A549 (cell line): Measurements from ENCODE around the gene ASIC1. TPM values are rescaled to one million over a fixed set of nuclear protein-coding genes. Genes with fewer than 3 reads are reported as not detected.

Experiments
- ATAC-seq, 2 experiments: fragments of 200-7000 bp in 1 of 2; fragments of >200 bp in 1 of 2; cut with Nextera tagmentation in 1 of 2; cut with Tn5 transposase in 1 of 2; 3 replicates each; pipeline versions ENCODE4 v1.8.0 to v1.9.1; 2018 to 2020; ENCODE audit warnings: mild to moderate bottlenecking in 1 of 2, moderate library complexity in 1 of 2
- CTCF ChIA-PET: fragments of 300-600 bp; sonication (Branson Sonifier 250); formaldehyde crosslinking; extraction: SDS; loops from one replicate; lab custom pipeline; 2021; ENCODE audit warnings: antibody characterized with exemption, inconsistent platforms; lab: Yijun Ruan, JAX
- POLR2A ChIA-PET: fragments of 350-600 bp; formaldehyde crosslinking; extraction: SDS; loops from one replicate; lab custom pipeline; 2021; ENCODE audit warnings: antibody characterized with exemption, inconsistent platforms; lab: Yijun Ruan, JAX
- DNase-seq, 2 experiments: peaks; one replicate each; pipeline versions ENCODE4 v3.0.0 to v3.0.0-alpha.2; 2011 to 2016; ENCODE audit warnings: low read depth in 1 of 2, low spot score in 1 of 2
- FAIRE-seq: peaks from 2 replicates; lab custom pipeline; 2011; peaks lifted over from hg19 to GRCh38; lab: Jason Lieb, UNC
- H3K27ac ChIP-seq, 2 experiments: fragments of >200 bp; sonication (Bioruptor Twin); formaldehyde crosslinking; 3 replicates each; pipeline ENCODE4 v1.5.1; 2016 to 2017
- H3K4me1 ChIP-seq: fragments of >200 bp; sonication (Bioruptor Twin); formaldehyde crosslinking; 3 replicates; pipeline ENCODE4 v1.6.1; 2016
- H3K4me2 ChIP-seq: fragments of >200 bp; sonication (Bioruptor Twin); formaldehyde crosslinking; 3 replicates; pipeline ENCODE4 v1.6.1; 2016
- H3K4me3 ChIP-seq: fragments of >200 bp; sonication (Bioruptor Twin); formaldehyde crosslinking; 3 replicates; pipeline ENCODE4 v1.5.1; 2016
- H3K9me3 ChIP-seq: fragments of >200 bp; sonication (Bioruptor Twin); formaldehyde crosslinking; 3 replicates; pipeline ENCODE4 v1.6.1; 2016
- CEBPB ChIP-seq, 2 experiments: fragments of >200 bp in 1 of 2; sonication (Bioruptor Twin) in 1 of 2; formaldehyde crosslinking in 1 of 2; IDR thresholded peaks; 2 replicates each; pipeline ENCODE4 v1.6.1; 2012 to 2016
- EHF ChIP-seq: fragments of 250-450 bp; sonication (Bioruptor Pico); IDR thresholded peaks from 2 replicates; pipeline ENCODE4 v1.5.0; 2020; ENCODE audit warnings: mild to moderate bottlenecking
- EHMT2 ChIP-seq: fragments of 200-600 bp; sonication (generic); IDR thresholded peaks from 2 replicates; pipeline ENCODE4 v1.6.1; 2016; ENCODE audit warnings: antibody characterized with exemption, low read depth, mild to moderate bottlenecking, moderate library complexity
- EP300 ChIP-seq, 2 experiments: fragments of >200 bp; sonication (Bioruptor Twin); formaldehyde crosslinking; IDR thresholded peaks; 2 replicates in 1 of 2; 3 replicates in 1 of 2; pipeline ENCODE4 v1.6.1; 2016 to 2017
- FOXS1 ChIP-seq: fragments of 250-450 bp; sonication (Bioruptor Pico); IDR thresholded peaks from 2 replicates; pipeline ENCODE4 v1.5.0; 2020; ENCODE audit warnings: mild to moderate bottlenecking, moderate library complexity
- HDAC2 ChIP-seq: fragments of 200-600 bp; sonication (generic); IDR thresholded peaks from 2 replicates; pipeline ENCODE4 v1.6.1; 2016
- HOXB13 ChIP-seq: fragments of 250-450 bp; sonication (Bioruptor Pico); IDR thresholded peaks from 2 replicates; pipeline ENCODE4 v1.5.0; 2020; ENCODE audit warnings: low read depth, mild to moderate bottlenecking, moderate library complexity
- JUN ChIP-seq, 2 experiments: fragments of >200 bp; sonication (Bioruptor Twin); formaldehyde crosslinking; IDR thresholded peaks; 2 replicates in 1 of 2; 3 replicates in 1 of 2; pipeline ENCODE4 v1.6.1; 2016 to 2017
- MAFK ChIP-seq: fragments of 450-650 bp; IDR thresholded peaks from 2 replicates; pipeline ENCODE4 v1.6.1; 2014; ENCODE audit not compliant: partially characterized antibody
- MAX ChIP-seq: IDR thresholded peaks from 2 replicates; pipeline ENCODE4 v1.6.1; 2012
- PHF8 ChIP-seq: fragments of 200-600 bp; sonication (generic); IDR thresholded peaks from 2 replicates; pipeline ENCODE4 v1.6.1; 2016; ENCODE audit warnings: low read depth, mild to moderate bottlenecking, antibody characterized with exemption, moderate library complexity, borderline replicate concordance
- POLR2AphosphoS2 ChIP-seq: conservative IDR thresholded peaks from 2 replicates; pipeline ENCODE4 v1.6.1; 2012; ENCODE audit warnings: low read length, improper control_type of control experiment, inconsistent platforms
- RARB ChIP-seq: fragments of 250-450 bp; sonication (Bioruptor Pico); IDR thresholded peaks from 2 replicates; pipeline ENCODE4 v1.8.0; 2021; ENCODE audit warnings: mild to moderate bottlenecking, moderate library complexity
- REST ChIP-seq: fragments of 200-600 bp; sonication (generic); IDR thresholded peaks from 2 replicates; pipeline ENCODE4 v1.6.1; 2016; ENCODE audit warnings: antibody characterized with exemption, mild to moderate bottlenecking, moderate library complexity
- RFX5 ChIP-seq: fragments of 450-650 bp; IDR thresholded peaks from 2 replicates; pipeline ENCODE4 v1.7.1; 2014; ENCODE audit warnings: antibody characterized with exemption, mild to moderate bottlenecking, moderate library complexity
- ZC3H11A ChIP-seq: fragments of 450-650 bp; IDR thresholded peaks from 2 replicates; pipeline ENCODE4 v1.6.1; 2014; ENCODE audit warnings: antibody characterized with exemption, mild to moderate bottlenecking
- ZSCAN20 ChIP-seq: fragments of 250-450 bp; sonication (Bioruptor Pico); IDR thresholded peaks from 2 replicates; pipeline ENCODE4 v1.8.0; 2022; ENCODE audit warnings: mild to moderate bottlenecking, moderate library complexity
- whole genome bisulfite sequencing: methylation state at CpG from one replicate; pipeline ENCODE4 v1.1.6; 2017; ENCODE audit errors: missing lambda C conversion rate; 5-methylcytosine and 5-hydroxymethylcytosine counted together
- polyA plus RNA-seq, 4 experiments: library from polyadenylated mRNA; depleted of rRNA in 3 of 4; stranded (reverse); fragments of >200 nt; fragmentation: RNase III in 1 of 4; extraction: RNeasy Plus Mini Kit Qiagen cat#74134 plus additional on column Dnase treatment in 1 of 4; gene quantifications; 2 replicates in 3 of 4; 3 replicates in 1 of 4; pipeline ENCODE4 v1.2.3, GENCODE V29; 2011 to 2017
- TF ChIP-seq, protein P1 (sequence below): IDR thresholded peaks from 2 replicates; pipeline ENCODE4 v1.6.1; 2012; ENCODE audit warnings: low read depth, borderline replicate concordance
- TF ChIP-seq, protein P2 (sequence below): fragments of 250-450 bp; sonication (Bioruptor Pico); IDR thresholded peaks from 2 replicates; pipeline ENCODE4 v1.5.0; 2021; ENCODE audit warnings: mild to moderate bottlenecking, moderate library complexity, borderline replicate concordance

The ASIC1 gene
- polyA plus RNA-seq, 2 of the 4 experiments (the other 2 are of a cell fraction): 6.0 to 6.7 TPM

GRCh38 chr12:50110762-50111351, 53.5 kb downstream of the ASIC1 start:
- H3K27ac ChIP-seq: peak overlapping the region; percentile 74 to 84
- CTCF ChIA-PET: interaction anchor here (0.6 to 17.7 kb wide), 27 partner anchors 8 to 245 kb away, joined by 3 to 309 read pairs (median 7); partner anchors contain the start of genes CERS5, GPD1 and SMARCD1
- WGBS: 35% methylated on average over 7 of the region's 7 CpGs
- H3K4me3 ChIP-seq: 0 out of 3 replicates have a peak overlapping the region, but pooled peaks have one; percentile 5
- FAIRE-seq (no peak), DNase-seq (peak in 1 of 2 experiments; percentile 52)
- POLR2A ChIA-PET: interaction anchor here (0.7 to 4.3 kb wide), 9 partner anchors 10 to 370 kb away, joined by 3 to 45 read pairs (median 5); partner anchors contain the start of genes CERS5 and SMARCD1
- TF ChIP-seq, protein P1, sequence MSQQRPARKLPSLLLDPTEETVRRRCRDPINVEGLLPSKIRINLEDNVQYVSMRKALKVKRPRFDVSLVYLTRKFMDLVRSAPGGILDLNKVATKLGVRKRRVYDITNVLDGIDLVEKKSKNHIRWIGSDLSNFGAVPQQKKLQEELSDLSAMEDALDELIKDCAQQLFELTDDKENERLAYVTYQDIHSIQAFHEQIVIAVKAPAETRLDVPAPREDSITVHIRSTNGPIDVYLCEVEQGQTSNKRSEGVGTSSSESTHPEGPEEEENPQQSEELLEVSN: peak; percentile 40; the same call in 1 of the 2 replicates
- no peak for TF ChIP-seq RARB (CRISPR knock-in tag)
- TF ChIP-seq, all 56 proteins: peak for 1
- H3K4me2 ChIP-seq: peak overlapping the region; percentile 81
- no peaks in the 10 kb centered on the region for H3K9me3 ChIP-seq
- ATAC-seq: peak; percentile 4 to 7; a peak in 4 of 6 replicates
- peaks cover 29% of the 10 kb centered on the region for H3K4me1 ChIP-seq

DNA sequence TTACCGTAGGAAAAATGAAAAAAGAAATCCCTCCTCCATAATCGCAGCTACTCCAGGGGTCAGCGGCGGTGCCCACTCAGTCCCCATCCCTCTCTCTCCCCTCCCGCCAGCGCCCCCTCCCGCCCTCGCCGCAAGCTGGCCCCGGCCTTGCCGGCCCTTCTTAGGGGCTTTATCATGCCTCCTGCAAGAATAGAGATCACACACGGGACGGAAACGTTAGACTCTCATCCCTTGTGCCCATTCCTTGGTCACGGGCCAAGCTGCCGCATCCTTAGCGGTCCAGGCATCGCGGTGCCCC, 53.9 kb downstream of the ASIC1 start:
- ChIA-PET POLR2A (interaction anchor here (0.7 to 4.3 kb wide), 14 partner anchors 8 to 370 kb away, joined by 3 to 45 read pairs (median 6); partner anchors contain the start of genes CERS5 and SMARCD1), CTCF (interaction anchor here (0.6 to 17.7 kb wide), 31 partner anchors 13 to 1002 kb away, joined by 3 to 309 read pairs (median 6); partner anchors contain the start of genes CERS5, GPD1 and SMARCD1)
- H3K4me1 ChIP-seq: peaks cover 29% of the 10 kb centered on the region
- H3K4me3 ChIP-seq: no peak overlapping the region
- ATAC-seq: peak in 1 of 2 experiments; percentile 2; a peak in 3 of 6 replicates
- peak overlapping the region; percentile 74 to 84; a peak in 5 of 6 replicates for H3K27ac ChIP-seq
- H3K4me2 ChIP-seq: peak overlapping the region; percentile 81
- no peak for FAIRE-seq
- TF ChIP-seq ZSCAN20 (CRISPR knock-in tag) (no peak), MAFK (no peak), HOXB13 (CRISPR knock-in tag) (no peak), CEBPB (IDR thresholded peaks at IDR 0.05) (no peak), FOXS1 (CRISPR knock-in tag) (no peak), REST (no peak), RFX5 (no peak), EP300 (IDR thresholded peaks at IDR 0.05) (no peak), ZC3H11A (no peak), JUN (IDR thresholded peaks at IDR 0.05) (no peak), POLR2AphosphoS2 (no peak), PHF8 (no peak), HDAC2 (no peak), MAX (no peak), EHF (CRISPR knock-in tag) (no peak), EHMT2 (no peak)
- TF ChIP-seq, protein P2, sequence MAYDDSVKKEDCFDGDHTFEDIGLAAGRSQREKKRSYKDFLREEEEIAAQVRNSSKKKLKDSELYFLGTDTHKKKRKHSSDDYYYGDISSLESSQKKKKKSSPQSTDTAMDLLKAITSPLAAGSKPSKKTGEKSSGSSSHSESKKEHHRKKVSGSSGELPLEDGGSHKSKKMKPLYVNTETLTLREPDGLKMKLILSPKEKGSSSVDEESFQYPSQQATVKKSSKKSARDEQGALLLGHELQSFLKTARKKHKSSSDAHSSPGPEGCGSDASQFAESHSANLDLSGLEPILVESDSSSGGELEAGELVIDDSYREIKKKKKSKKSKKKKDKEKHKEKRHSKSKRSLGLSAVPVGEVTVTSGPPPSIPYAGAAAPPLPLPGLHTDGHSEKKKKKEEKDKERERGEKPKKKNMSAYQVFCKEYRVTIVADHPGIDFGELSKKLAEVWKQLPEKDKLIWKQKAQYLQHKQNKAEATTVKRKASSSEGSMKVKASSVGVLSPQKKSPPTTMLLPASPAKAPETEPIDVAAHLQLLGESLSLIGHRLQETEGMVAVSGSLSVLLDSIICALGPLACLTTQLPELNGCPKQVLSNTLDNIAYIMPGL (CRISPR knock-in tag): no peak
- H3K9me3 ChIP-seq: no peaks in the 10 kb centered on the region
- no peak for DNase-seq
- 20% methylated on average over 15 of the region's 19 CpGs for WGBS
